HCT116 (cell line): ENCODE measurements around the gene MCF2L2. TPM values are rescaled to one million over a fixed set of nuclear protein-coding genes. Genes with fewer than 3 reads are reported as not detected.

Source experiments
- ATAC-seq: fragments of 200-7000 bp; cut with Tn5 transposase; 2 replicates; pipeline ENCODE4 v1.9.1; 2020; ENCODE audit warnings: mild to moderate bottlenecking, moderate library complexity
- BruUV-seq: library from RNA; stranded (reverse); fragments of 400-500 nt; replicated peaks from 2 replicates; lab custom pipeline; 2021; lab: Mats Ljungman, UMichigan
- CTCF ChIA-PET: fragments of 300-600 bp; sonication (Branson Sonifier 250); formaldehyde crosslinking; loops from one replicate; lab custom pipeline; 2021; ENCODE audit warnings: antibody characterized with exemption; lab: Charles Lee
- POLR2A ChIA-PET: fragments of 300-600, 350-600 bp; sonication (Branson Sonifier 250); formaldehyde crosslinking; loops from one replicate; lab custom pipeline; 2021; ENCODE audit warnings: antibody characterized with exemption; lab: Charles Lee
- RAD21 ChIA-PET, 2 experiments: fragments of 300-600 bp; sonication (Branson Sonifier 250); formaldehyde crosslinking; loops; one replicate each; lab custom pipeline; 2023; ENCODE audit warnings: low total read pairs in 2 of 2; ENCODE audit not compliant: uncharacterized antibody in 2 of 2, unreplicated experiment in 2 of 2, low non-redundant PET in 1 of 2; lab: Charles Lee
- DNase-seq: peaks from one replicate; pipeline ENCODE4 v3.0.0-alpha.2; 2010; ENCODE audit warnings: low read depth, low spot score
- H2AFZ ChIP-seq: fragments of 200-600 bp; shearing (Covaris generic), sonication (generic); 2 replicates; pipeline ENCODE4 v1.6.1; 2017; ENCODE audit warnings: low read depth, mixed run types, mixed read lengths, antibody characterized with exemption, low read length; ENCODE audit not compliant: poor library complexity, severe bottlenecking
- H3K27ac ChIP-seq: 2 replicates; pipeline ENCODE4 v1.5.1; 2012; ENCODE audit warnings: low read depth, low read length
- H3K27me3 ChIP-seq: fragments of 200-600 bp; sonication (generic); 2 replicates; pipeline ENCODE4 v1.6.1; 2016; ENCODE audit warnings: mixed run types, low read length, mixed read lengths; ENCODE audit not compliant: insufficient read depth
- H3K36me3 ChIP-seq, 2 experiments: fragments of 200-500 bp in 1 of 2; fragments of 200-600 bp in 1 of 2; sonication (Bioruptor generic) in 1 of 2; sonication (generic) in 1 of 2; 2 replicates each; pipeline versions ENCODE4 v1.5.1 to v1.6.1; 2014 to 2016; ENCODE audit warnings: low read length in 2 of 2, inconsistent platforms in 1 of 2, mixed read lengths in 1 of 2, mixed run types in 1 of 2; ENCODE audit not compliant: insufficient read depth in 2 of 2, control insufficient read depth in 1 of 2
- H3K4me1 ChIP-seq, 2 experiments: fragments of 200-600 bp in 1 of 2; sonication (generic) in 1 of 2; 2 replicates each; pipeline versions ENCODE4 v1.5.1 to v1.6.1; 2012 to 2017; ENCODE audit warnings: low read length in 2 of 2, inconsistent platforms in 1 of 2, mild to moderate bottlenecking in 1 of 2, mixed read lengths in 1 of 2, mixed run types in 1 of 2, moderate library complexity in 1 of 2; ENCODE audit not compliant: insufficient read depth in 2 of 2, control insufficient read depth in 1 of 2
- H3K4me2 ChIP-seq: fragments of 200-600 bp; sonication (generic); 2 replicates; pipeline ENCODE4 v1.6.1; 2017; ENCODE audit warnings: mixed run types, low read length, mixed read lengths
- H3K4me3 ChIP-seq, 2 experiments: fragments of 200-600 bp in 1 of 2; sonication (generic) in 1 of 2; replicated peaks in 1 of 2; 2 replicates each; pipeline ENCODE4 v1.5.1; 2011 to 2016; ENCODE audit warnings: low read length in 2 of 2, control low read depth in 1 of 2, low read depth in 1 of 2, mild to moderate bottlenecking in 1 of 2, mixed read lengths in 1 of 2, mixed run types in 1 of 2
- H3K79me2 ChIP-seq: fragments of 200-600 bp; sonication (generic); 2 replicates; pipeline ENCODE4 v1.6.1; 2017; ENCODE audit warnings: mild to moderate bottlenecking, mixed run types, low read length, moderate library complexity, mixed read lengths; ENCODE audit not compliant: insufficient read depth
- H3K9ac ChIP-seq: fragments of 200-600 bp; sonication (generic); 2 replicates; pipeline ENCODE4 v1.6.1; 2016; ENCODE audit warnings: low read length, mixed read lengths
- H3K9me2 ChIP-seq: fragments of 200-600 bp; sonication (generic), shearing (Covaris generic); 2 replicates; pipeline ENCODE4 v1.6.1; 2017; ENCODE audit warnings: mixed run types, mild to moderate bottlenecking, moderate library complexity; ENCODE audit not compliant: insufficient read depth
- H3K9me3 ChIP-seq, 2 experiments: fragments of 200-500 bp in 1 of 2; fragments of 200-600 bp in 1 of 2; sonication (Bioruptor generic) in 1 of 2; sonication (generic) in 1 of 2; 2 replicates each; pipeline ENCODE4 v1.6.1; 2014 to 2017; ENCODE audit warnings: low read length in 2 of 2, mixed read lengths in 2 of 2, inconsistent platforms in 1 of 2, low read depth in 1 of 2, mild to moderate bottlenecking in 1 of 2, mixed run types in 1 of 2, moderate library complexity in 1 of 2; ENCODE audit not compliant: control insufficient read depth in 1 of 2, insufficient read depth in 1 of 2
- H4K20me1 ChIP-seq: fragments of 200-600 bp; sonication (generic), shearing (Covaris generic); 2 replicates; pipeline ENCODE4 v1.6.1; 2017; ENCODE audit warnings: mixed run types, mild to moderate bottlenecking, moderate library complexity; ENCODE audit not compliant: insufficient read depth
- CEBPB ChIP-seq: IDR thresholded peaks from 2 replicates; pipeline ENCODE4 v1.6.1; 2012; ENCODE audit warnings: low read depth
- EGR1 ChIP-seq: IDR thresholded peaks from 2 replicates; pipeline ENCODE4 v1.6.1; 2012; ENCODE audit warnings: low read depth
- EZH2phosphoT487 ChIP-seq: fragments of 200-600 bp; IDR thresholded peaks from 2 replicates; pipeline ENCODE4 v1.6.1; 2018; ENCODE audit warnings: antibody characterized with exemption, borderline replicate concordance
- JUND ChIP-seq: IDR thresholded peaks from 2 replicates; pipeline ENCODE4 v1.6.1; 2012
- POLR2A ChIP-seq: IDR thresholded peaks from 2 replicates; pipeline ENCODE4 v1.7.0; 2011; ENCODE audit warnings: borderline replicate concordance; ENCODE audit not compliant: insufficient read depth, insufficient read length; ENCODE audit errors: extremely low read depth
- POLR2AphosphoS5 ChIP-seq: IDR thresholded peaks from 2 replicates; pipeline ENCODE4 v1.6.1; 2011; ENCODE audit warnings: mild to moderate bottlenecking, low read depth, low read length, moderate library complexity
- RAD21 ChIP-seq: IDR thresholded peaks from 2 replicates; pipeline ENCODE4 v1.6.1; 2012; ENCODE audit warnings: low read depth, mild to moderate bottlenecking
- SIN3A ChIP-seq: IDR thresholded peaks from 2 replicates; pipeline ENCODE4 v1.6.1; 2012; ENCODE audit warnings: low read depth
- SP1 ChIP-seq: IDR thresholded peaks from 2 replicates; pipeline ENCODE4 v1.6.1; 2012; ENCODE audit warnings: low read depth
- SRF ChIP-seq: IDR thresholded peaks from 2 replicates; pipeline ENCODE4 v1.6.1; 2012; ENCODE audit warnings: low read depth
- TCF7L2 ChIP-seq: IDR thresholded peaks from 2 replicates; pipeline ENCODE4 v1.7.0; 2011; ENCODE audit warnings: borderline replicate concordance, inconsistent platforms; ENCODE audit not compliant: insufficient read depth, insufficient read length; ENCODE audit errors: extremely low read depth
- YY1 ChIP-seq: IDR thresholded peaks from 2 replicates; pipeline ENCODE4 v1.6.1; 2011; ENCODE audit warnings: low read length, low read depth, moderate library complexity, mild to moderate bottlenecking; ENCODE audit not compliant: insufficient replicate concordance; ENCODE audit errors: extremely low read depth
- ZFX ChIP-seq: fragments of 450-650 bp; IDR thresholded peaks from 2 replicates; pipeline ENCODE4 v1.6.1; 2017
- ZNF274 ChIP-seq: fragments of 200-500 bp; sonication (Bioruptor generic); IDR thresholded peaks from 2 replicates; pipeline ENCODE4 v1.6.1; 2014; ENCODE audit warnings: mild to moderate bottlenecking, low read depth, low read length, inconsistent platforms
- intact Hi-C: fragments of 100-400 bp; cut with micrococcal nuclease; formaldehyde crosslinking; loops from 2 replicates; pipeline ENCODE4 v1.10.0; 2022
- total RNA-seq: library from RNA; stranded (reverse); gene quantifications from one replicate; pipeline ENCODE4 v1.2.1, GENCODE V29; 2021; ENCODE audit not compliant: unreplicated experiment
- TF ChIP-seq, protein P1 (sequence below): IDR thresholded peaks from 2 replicates; pipeline ENCODE4 v1.6.1; 2012
- TF ChIP-seq, protein P2 (sequence below), 3 experiments: fragments of 200-600 bp in 1 of 3; sonication (generic) in 1 of 3; IDR thresholded peaks in 2 of 3; conservative IDR thresholded peaks in 1 of 3; 2 replicates each; pipeline ENCODE4 v1.5.1; 2012 to 2017; ENCODE audit warnings: low read depth in 2 of 3, low read length in 2 of 3, antibody characterized with exemption in 1 of 3, borderline replicate concordance in 1 of 3, control low read depth in 1 of 3, mild to moderate bottlenecking in 1 of 3, mixed read lengths in 1 of 3, mixed run types in 1 of 3, moderate library complexity in 1 of 3; ENCODE audit not compliant: insufficient read depth in 1 of 3
- TF ChIP-seq, protein P3 (sequence below): IDR thresholded peaks from 2 replicates; pipeline ENCODE4 v1.6.1; 2011; ENCODE audit warnings: mild to moderate bottlenecking, low read length, moderate library complexity; ENCODE audit not compliant: insufficient replicate concordance; ENCODE audit errors: extremely low read depth
- TF ChIP-seq, protein P4 (sequence below): IDR thresholded peaks from 2 replicates; pipeline ENCODE4 v1.6.1; 2012; ENCODE audit warnings: low read depth

Gene MCF2L2
- total RNA-seq, 1 experiment from 2014 or later = 1.5 TPM

DNA sequence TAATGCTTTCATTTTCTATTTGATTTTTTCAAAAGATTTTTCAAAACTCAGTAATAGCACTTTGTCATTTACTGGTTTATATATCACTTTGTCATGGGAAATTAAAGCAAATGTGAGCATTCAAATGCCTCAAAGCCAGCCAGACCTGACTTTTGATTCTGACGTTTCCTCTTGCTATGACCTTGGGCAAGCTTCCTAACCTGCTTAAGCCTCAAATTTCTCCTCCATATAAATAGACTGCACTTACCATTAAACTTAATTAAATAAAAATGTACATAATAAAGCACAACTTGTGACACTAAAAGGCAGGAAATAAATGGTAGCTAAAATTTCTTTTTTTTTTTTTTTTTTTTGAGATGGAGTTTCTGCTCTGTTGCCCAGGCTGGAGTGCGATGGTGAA lies 19.2 kb downstream of the MCF2L2 start (continued):
- TF ChIP-seq, protein P1, sequence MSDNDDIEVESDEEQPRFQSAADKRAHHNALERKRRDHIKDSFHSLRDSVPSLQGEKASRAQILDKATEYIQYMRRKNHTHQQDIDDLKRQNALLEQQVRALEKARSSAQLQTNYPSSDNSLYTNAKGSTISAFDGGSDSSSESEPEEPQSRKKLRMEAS = no peak
- TF ChIP-seq SIN3A (no peak), EZH2phosphoT487 (no peak), YY1 (no peak), ZFX (no peak), TCF7L2 (no peak), SRF (no peak), ZNF274 (no peak)
- TF ChIP-seq, protein P2, sequence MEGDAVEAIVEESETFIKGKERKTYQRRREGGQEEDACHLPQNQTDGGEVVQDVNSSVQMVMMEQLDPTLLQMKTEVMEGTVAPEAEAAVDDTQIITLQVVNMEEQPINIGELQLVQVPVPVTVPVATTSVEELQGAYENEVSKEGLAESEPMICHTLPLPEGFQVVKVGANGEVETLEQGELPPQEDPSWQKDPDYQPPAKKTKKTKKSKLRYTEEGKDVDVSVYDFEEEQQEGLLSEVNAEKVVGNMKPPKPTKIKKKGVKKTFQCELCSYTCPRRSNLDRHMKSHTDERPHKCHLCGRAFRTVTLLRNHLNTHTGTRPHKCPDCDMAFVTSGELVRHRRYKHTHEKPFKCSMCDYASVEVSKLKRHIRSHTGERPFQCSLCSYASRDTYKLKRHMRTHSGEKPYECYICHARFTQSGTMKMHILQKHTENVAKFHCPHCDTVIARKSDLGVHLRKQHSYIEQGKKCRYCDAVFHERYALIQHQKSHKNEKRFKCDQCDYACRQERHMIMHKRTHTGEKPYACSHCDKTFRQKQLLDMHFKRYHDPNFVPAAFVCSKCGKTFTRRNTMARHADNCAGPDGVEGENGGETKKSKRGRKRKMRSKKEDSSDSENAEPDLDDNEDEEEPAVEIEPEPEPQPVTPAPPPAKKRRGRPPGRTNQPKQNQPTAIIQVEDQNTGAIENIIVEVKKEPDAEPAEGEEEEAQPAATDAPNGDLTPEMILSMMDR (IDR thresholded peaks at IDR 0.05 in 2 of 3, conservative IDR thresholded peaks at IDR 0.05 in 1 of 3; ENCODE audit: borderline replicate concordance in 1 of 3, insufficient read depth in 1 of 3, low read depth in 2 of 3, low read length in 2 of 3) = no peak

DNA sequence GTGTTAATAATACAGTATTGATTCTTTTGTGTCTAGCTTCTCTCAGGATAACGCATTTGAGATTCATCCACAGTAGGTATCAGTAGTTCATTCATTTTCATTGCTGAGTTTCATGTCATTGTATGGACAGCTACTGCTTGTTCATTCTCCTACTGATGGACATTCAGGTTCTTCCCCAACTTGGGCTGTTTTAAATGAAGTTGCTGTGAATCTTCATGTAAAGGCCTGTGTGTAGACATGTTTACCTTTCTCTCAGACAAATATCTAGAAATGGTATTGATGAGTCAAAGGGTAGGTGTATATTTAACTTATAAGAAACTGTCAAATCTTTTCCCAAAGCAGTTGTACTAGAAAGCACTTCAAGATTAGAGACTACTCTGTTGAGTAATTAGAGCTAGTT lies 26.7 kb downstream of the MCF2L2 start:
- ATAC-seq (no peak), DNase-seq (no peak)
- no TSS peak for BruUV-seq
- Histone ChIP-seq H3K36me3 (no peaks in the 10 kb centered on the region), H3K4me2 (no peak overlapping the region), H3K27me3 (no peaks in the 10 kb centered on the region), H3K27ac (no peak overlapping the region), H3K4me3 (no peak overlapping the region), H3K4me1 (no peaks in the 10 kb centered on the region), H3K9me3 (no peaks in the 10 kb centered on the region), H3K9ac (no peak overlapping the region), H3K9me2 (no peaks in the 10 kb centered on the region), H4K20me1 (no peaks in the 10 kb centered on the region), H3K79me2 (no peaks in the 10 kb centered on the region), H2AFZ (no peak overlapping the region)
- RAD21 ChIA-PET = no interaction called here
- POLR2A ChIA-PET = no interaction called here
- intact Hi-C loops = no loop called here
- CTCF ChIA-PET = no interaction called here
- no peak for TF ChIP-seq CEBPB
- TF ChIP-seq, protein P3, sequence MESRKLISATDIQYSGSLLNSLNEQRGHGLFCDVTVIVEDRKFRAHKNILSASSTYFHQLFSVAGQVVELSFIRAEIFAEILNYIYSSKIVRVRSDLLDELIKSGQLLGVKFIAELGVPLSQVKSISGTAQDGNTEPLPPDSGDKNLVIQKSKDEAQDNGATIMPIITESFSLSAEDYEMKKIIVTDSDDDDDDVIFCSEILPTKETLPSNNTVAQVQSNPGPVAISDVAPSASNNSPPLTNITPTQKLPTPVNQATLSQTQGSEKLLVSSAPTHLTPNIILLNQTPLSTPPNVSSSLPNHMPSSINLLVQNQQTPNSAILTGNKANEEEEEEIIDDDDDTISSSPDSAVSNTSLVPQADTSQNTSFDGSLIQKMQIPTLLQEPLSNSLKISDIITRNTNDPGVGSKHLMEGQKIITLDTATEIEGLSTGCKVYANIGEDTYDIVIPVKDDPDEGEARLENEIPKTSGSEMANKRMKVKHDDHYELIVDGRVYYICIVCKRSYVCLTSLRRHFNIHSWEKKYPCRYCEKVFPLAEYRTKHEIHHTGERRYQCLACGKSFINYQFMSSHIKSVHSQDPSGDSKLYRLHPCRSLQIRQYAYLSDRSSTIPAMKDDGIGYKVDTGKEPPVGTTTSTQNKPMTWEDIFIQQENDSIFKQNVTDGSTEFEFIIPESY = no peak
- TF ChIP-seq RAD21 = no peak
- TF ChIP-seq, protein P4, sequence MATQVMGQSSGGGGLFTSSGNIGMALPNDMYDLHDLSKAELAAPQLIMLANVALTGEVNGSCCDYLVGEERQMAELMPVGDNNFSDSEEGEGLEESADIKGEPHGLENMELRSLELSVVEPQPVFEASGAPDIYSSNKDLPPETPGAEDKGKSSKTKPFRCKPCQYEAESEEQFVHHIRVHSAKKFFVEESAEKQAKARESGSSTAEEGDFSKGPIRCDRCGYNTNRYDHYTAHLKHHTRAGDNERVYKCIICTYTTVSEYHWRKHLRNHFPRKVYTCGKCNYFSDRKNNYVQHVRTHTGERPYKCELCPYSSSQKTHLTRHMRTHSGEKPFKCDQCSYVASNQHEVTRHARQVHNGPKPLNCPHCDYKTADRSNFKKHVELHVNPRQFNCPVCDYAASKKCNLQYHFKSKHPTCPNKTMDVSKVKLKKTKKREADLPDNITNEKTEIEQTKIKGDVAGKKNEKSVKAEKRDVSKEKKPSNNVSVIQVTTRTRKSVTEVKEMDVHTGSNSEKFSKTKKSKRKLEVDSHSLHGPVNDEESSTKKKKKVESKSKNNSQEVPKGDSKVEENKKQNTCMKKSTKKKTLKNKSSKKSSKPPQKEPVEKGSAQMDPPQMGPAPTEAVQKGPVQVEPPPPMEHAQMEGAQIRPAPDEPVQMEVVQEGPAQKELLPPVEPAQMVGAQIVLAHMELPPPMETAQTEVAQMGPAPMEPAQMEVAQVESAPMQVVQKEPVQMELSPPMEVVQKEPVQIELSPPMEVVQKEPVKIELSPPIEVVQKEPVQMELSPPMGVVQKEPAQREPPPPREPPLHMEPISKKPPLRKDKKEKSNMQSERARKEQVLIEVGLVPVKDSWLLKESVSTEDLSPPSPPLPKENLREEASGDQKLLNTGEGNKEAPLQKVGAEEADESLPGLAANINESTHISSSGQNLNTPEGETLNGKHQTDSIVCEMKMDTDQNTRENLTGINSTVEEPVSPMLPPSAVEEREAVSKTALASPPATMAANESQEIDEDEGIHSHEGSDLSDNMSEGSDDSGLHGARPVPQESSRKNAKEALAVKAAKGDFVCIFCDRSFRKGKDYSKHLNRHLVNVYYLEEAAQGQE = no peak
- no peak for TF ChIP-seq SIN3A
- TF ChIP-seq POLR2A = no peak
- no peak for TF ChIP-seq JUND
- no peak for TF ChIP-seq EGR1
- TF ChIP-seq POLR2AphosphoS5 = no peak
- TF ChIP-seq SP1 = no peak
- no peak for TF ChIP-seq TCF7L2
- no peak for TF ChIP-seq EZH2phosphoT487
- no peak for TF ChIP-seq ZNF274
- no peak for TF ChIP-seq SRF
- no peak for TF ChIP-seq YY1
